HCT116 (cell line): ENCODE results near the gene ATP5F1A. TPM values are rescaled to one million over a fixed set of nuclear protein-coding genes. Genes with fewer than 3 reads are reported as not detected.

Experiments
- ATAC-seq: fragments of 200-7000 bp; cut with Tn5 transposase; 2 replicates; pipeline ENCODE4 v1.9.1; 2020; ENCODE audit warnings: mild to moderate bottlenecking, moderate library complexity
- BruUV-seq: library from RNA; stranded (reverse); fragments of 400-500 nt; replicated peaks from 2 replicates; lab custom pipeline; 2021; lab: Mats Ljungman, UMichigan
- CTCF ChIA-PET: fragments of 300-600 bp; sonication (Branson Sonifier 250); formaldehyde crosslinking; loops from one replicate; lab custom pipeline; 2021; ENCODE audit warnings: antibody characterized with exemption; lab: Charles Lee
- POLR2A ChIA-PET: fragments of 300-600, 350-600 bp; sonication (Branson Sonifier 250); formaldehyde crosslinking; loops from one replicate; lab custom pipeline; 2021; ENCODE audit warnings: antibody characterized with exemption; lab: Charles Lee
- RAD21 ChIA-PET, 2 experiments: fragments of 300-600 bp; sonication (Branson Sonifier 250); formaldehyde crosslinking; loops; one replicate each; lab custom pipeline; 2023; ENCODE audit warnings: low total read pairs in 2 of 2; ENCODE audit not compliant: uncharacterized antibody in 2 of 2, unreplicated experiment in 2 of 2, low non-redundant PET in 1 of 2; lab: Charles Lee
- DNase-seq: peaks from one replicate; pipeline ENCODE4 v3.0.0-alpha.2; 2010; ENCODE audit warnings: low read depth, low spot score
- H2AFZ ChIP-seq: fragments of 200-600 bp; shearing (Covaris generic), sonication (generic); 2 replicates; pipeline ENCODE4 v1.6.1; 2017; ENCODE audit warnings: low read depth, mixed run types, mixed read lengths, antibody characterized with exemption, low read length; ENCODE audit not compliant: poor library complexity, severe bottlenecking
- H3K27ac ChIP-seq: 2 replicates; pipeline ENCODE4 v1.5.1; 2012; ENCODE audit warnings: low read depth, low read length
- H3K27me3 ChIP-seq: fragments of 200-600 bp; sonication (generic); 2 replicates; pipeline ENCODE4 v1.6.1; 2016; ENCODE audit warnings: mixed run types, low read length, mixed read lengths; ENCODE audit not compliant: insufficient read depth
- H3K36me3 ChIP-seq, 2 experiments: fragments of 200-500 bp in 1 of 2; fragments of 200-600 bp in 1 of 2; sonication (Bioruptor generic) in 1 of 2; sonication (generic) in 1 of 2; 2 replicates each; pipeline versions ENCODE4 v1.5.1 to v1.6.1; 2014 to 2016; ENCODE audit warnings: low read length in 2 of 2, inconsistent platforms in 1 of 2, mixed read lengths in 1 of 2, mixed run types in 1 of 2; ENCODE audit not compliant: insufficient read depth in 2 of 2, control insufficient read depth in 1 of 2
- H3K4me1 ChIP-seq, 2 experiments: fragments of 200-600 bp in 1 of 2; sonication (generic) in 1 of 2; 2 replicates each; pipeline versions ENCODE4 v1.5.1 to v1.6.1; 2012 to 2017; ENCODE audit warnings: low read length in 2 of 2, inconsistent platforms in 1 of 2, mild to moderate bottlenecking in 1 of 2, mixed read lengths in 1 of 2, mixed run types in 1 of 2, moderate library complexity in 1 of 2; ENCODE audit not compliant: insufficient read depth in 2 of 2, control insufficient read depth in 1 of 2
- H3K4me2 ChIP-seq: fragments of 200-600 bp; sonication (generic); 2 replicates; pipeline ENCODE4 v1.6.1; 2017; ENCODE audit warnings: mixed run types, low read length, mixed read lengths
- H3K4me3 ChIP-seq, 2 experiments: fragments of 200-600 bp in 1 of 2; sonication (generic) in 1 of 2; replicated peaks in 1 of 2; 2 replicates each; pipeline ENCODE4 v1.5.1; 2011 to 2016; ENCODE audit warnings: low read length in 2 of 2, control low read depth in 1 of 2, low read depth in 1 of 2, mild to moderate bottlenecking in 1 of 2, mixed read lengths in 1 of 2, mixed run types in 1 of 2
- H3K79me2 ChIP-seq: fragments of 200-600 bp; sonication (generic); 2 replicates; pipeline ENCODE4 v1.6.1; 2017; ENCODE audit warnings: mild to moderate bottlenecking, mixed run types, low read length, moderate library complexity, mixed read lengths; ENCODE audit not compliant: insufficient read depth
- H3K9ac ChIP-seq: fragments of 200-600 bp; sonication (generic); 2 replicates; pipeline ENCODE4 v1.6.1; 2016; ENCODE audit warnings: low read length, mixed read lengths
- H3K9me2 ChIP-seq: fragments of 200-600 bp; sonication (generic), shearing (Covaris generic); 2 replicates; pipeline ENCODE4 v1.6.1; 2017; ENCODE audit warnings: mixed run types, mild to moderate bottlenecking, moderate library complexity; ENCODE audit not compliant: insufficient read depth
- H3K9me3 ChIP-seq, 2 experiments: fragments of 200-500 bp in 1 of 2; fragments of 200-600 bp in 1 of 2; sonication (Bioruptor generic) in 1 of 2; sonication (generic) in 1 of 2; 2 replicates each; pipeline ENCODE4 v1.6.1; 2014 to 2017; ENCODE audit warnings: low read length in 2 of 2, mixed read lengths in 2 of 2, inconsistent platforms in 1 of 2, low read depth in 1 of 2, mild to moderate bottlenecking in 1 of 2, mixed run types in 1 of 2, moderate library complexity in 1 of 2; ENCODE audit not compliant: control insufficient read depth in 1 of 2, insufficient read depth in 1 of 2
- H4K20me1 ChIP-seq: fragments of 200-600 bp; sonication (generic), shearing (Covaris generic); 2 replicates; pipeline ENCODE4 v1.6.1; 2017; ENCODE audit warnings: mixed run types, mild to moderate bottlenecking, moderate library complexity; ENCODE audit not compliant: insufficient read depth
- ATF3 ChIP-seq: IDR thresholded peaks from 2 replicates; pipeline ENCODE4 v1.6.1; 2012
- CBX3 ChIP-seq: IDR thresholded peaks from 2 replicates; pipeline ENCODE4 v1.6.1; 2012; ENCODE audit warnings: low read depth
- CEBPB ChIP-seq: IDR thresholded peaks from 2 replicates; pipeline ENCODE4 v1.6.1; 2012; ENCODE audit warnings: low read depth
- EGR1 ChIP-seq: IDR thresholded peaks from 2 replicates; pipeline ENCODE4 v1.6.1; 2012; ENCODE audit warnings: low read depth
- ELF1 ChIP-seq: IDR thresholded peaks from 2 replicates; pipeline ENCODE4 v1.6.1; 2012; ENCODE audit warnings: low read depth, borderline replicate concordance
- EZH2 ChIP-seq: fragments of 200-600 bp; sonication (generic); IDR thresholded peaks from 2 replicates; pipeline ENCODE4 v1.6.1; 2017; ENCODE audit warnings: antibody characterized with exemption, mixed run types
- POLR2A ChIP-seq: IDR thresholded peaks from 2 replicates; pipeline ENCODE4 v1.7.0; 2011; ENCODE audit warnings: borderline replicate concordance; ENCODE audit not compliant: insufficient read depth, insufficient read length; ENCODE audit errors: extremely low read depth
- RAD21 ChIP-seq: IDR thresholded peaks from 2 replicates; pipeline ENCODE4 v1.6.1; 2012; ENCODE audit warnings: low read depth, mild to moderate bottlenecking
- REST ChIP-seq: IDR thresholded peaks from 2 replicates; pipeline ENCODE4 v1.6.1; 2012; ENCODE audit warnings: low read depth
- SP1 ChIP-seq: IDR thresholded peaks from 2 replicates; pipeline ENCODE4 v1.6.1; 2012; ENCODE audit warnings: low read depth
- SRF ChIP-seq: IDR thresholded peaks from 2 replicates; pipeline ENCODE4 v1.6.1; 2012; ENCODE audit warnings: low read depth
- YY1 ChIP-seq: IDR thresholded peaks from 2 replicates; pipeline ENCODE4 v1.6.1; 2011; ENCODE audit warnings: low read length, low read depth, moderate library complexity, mild to moderate bottlenecking; ENCODE audit not compliant: insufficient replicate concordance; ENCODE audit errors: extremely low read depth
- intact Hi-C: fragments of 100-400 bp; cut with micrococcal nuclease; formaldehyde crosslinking; loops from 2 replicates; pipeline ENCODE4 v1.10.0; 2022
- total RNA-seq: library from RNA; stranded (reverse); gene quantifications from one replicate; pipeline ENCODE4 v1.2.1, GENCODE V29; 2021; ENCODE audit not compliant: unreplicated experiment
- TF ChIP-seq, protein P1 (sequence below): IDR thresholded peaks from 2 replicates; pipeline ENCODE4 v1.6.1; 2012
- TF ChIP-seq, protein P2 (sequence below), 3 experiments: fragments of 200-600 bp in 1 of 3; sonication (generic) in 1 of 3; IDR thresholded peaks in 2 of 3; conservative IDR thresholded peaks in 1 of 3; 2 replicates each; pipeline ENCODE4 v1.5.1; 2012 to 2017; ENCODE audit warnings: low read depth in 2 of 3, low read length in 2 of 3, antibody characterized with exemption in 1 of 3, borderline replicate concordance in 1 of 3, control low read depth in 1 of 3, mild to moderate bottlenecking in 1 of 3, mixed read lengths in 1 of 3, mixed run types in 1 of 3, moderate library complexity in 1 of 3; ENCODE audit not compliant: insufficient read depth in 1 of 3

The ATP5F1A gene
- total RNA-seq, 1 experiment from 2014 or later: 563 TPM

GRCh38 chr18:46080156-46080555, 17.9 kb downstream of the ATP5F1A start:
- H3K79me2 ChIP-seq: peaks cover 13% of the 10 kb centered on the region; the same call in 1 of the 2 replicates
- 0 out of 2 replicates have a peak, but pooled peaks cover 11% of the 10 kb centered on the region for H4K20me1 ChIP-seq
- no TSS peak for BruUV-seq
- ATAC-seq (no peak), DNase-seq (no peak)
- H3K27ac ChIP-seq: no peak overlapping the region
- H3K9me2 ChIP-seq: no peaks in the 10 kb centered on the region
- no peaks in the 10 kb centered on the region for H3K9me3 ChIP-seq
- H3K27me3 ChIP-seq: no peaks in the 10 kb centered on the region
- no peak overlapping the region for H2AFZ ChIP-seq
- H3K4me1 ChIP-seq: no peaks in the 10 kb centered on the region
- RAD21 ChIA-PET: interaction anchor here in 1 of 2 experiments (0.6 kb wide), 1 partner anchor 105 kb away, joined by 10 read pairs; no protein-coding TSS in a partner anchor
- peaks cover 35 to 47% of the 10 kb centered on the region in 2 experiments for H3K36me3 ChIP-seq
- intact Hi-C loops: no loop called here
- POLR2A ChIA-PET: no interaction called here
- no peak overlapping the region for H3K4me3 ChIP-seq
- CTCF ChIA-PET: no interaction called here
- no peak overlapping the region for H3K4me2 ChIP-seq
- TF ChIP-seq YY1 (no peak), POLR2A (no peak), CBX3 (no peak)
- TF ChIP-seq, protein P1, sequence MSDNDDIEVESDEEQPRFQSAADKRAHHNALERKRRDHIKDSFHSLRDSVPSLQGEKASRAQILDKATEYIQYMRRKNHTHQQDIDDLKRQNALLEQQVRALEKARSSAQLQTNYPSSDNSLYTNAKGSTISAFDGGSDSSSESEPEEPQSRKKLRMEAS: no peak
- H3K9ac ChIP-seq: no peak overlapping the region

DNA sequence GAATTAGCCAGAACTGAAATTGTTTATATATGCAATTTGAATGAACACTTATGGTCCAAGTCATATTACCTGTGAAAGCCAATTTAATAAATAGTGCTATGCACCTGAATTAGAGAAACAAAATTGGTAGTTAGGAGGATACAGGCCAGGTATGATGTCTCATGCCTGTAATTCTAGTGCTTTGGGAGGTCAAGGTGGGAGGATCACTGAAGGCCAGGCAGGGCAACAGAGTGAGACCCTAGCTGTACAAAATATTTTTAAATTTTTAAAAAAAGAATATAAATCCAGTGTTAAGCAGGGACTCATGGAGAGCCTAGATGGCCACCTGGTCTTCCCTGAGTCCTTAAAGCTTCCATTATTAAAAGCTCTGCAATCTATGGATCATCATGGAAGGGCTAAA, 18.8 kb downstream of the ATP5F1A start:
- Histone ChIP-seq H3K4me2 (no peak overlapping the region), H3K9me2 (no peaks in the 10 kb centered on the region), H3K9ac (no peak overlapping the region), H3K4me1 (no peaks in the 10 kb centered on the region), H2AFZ (no peak overlapping the region), H3K27ac (no peak overlapping the region), H3K36me3 (peaks cover 26 to 38% of the 10 kb centered on the region in 2 experiments), H3K9me3 (no peaks in the 10 kb centered on the region)
- intact Hi-C loops: no loop called here
- DNase-seq: no peak
- no peak for TF ChIP-seq EGR1
- TF ChIP-seq, protein P1: no peak
- TF ChIP-seq CBX3: no peak
- TF ChIP-seq RAD21: no peak
- no peak for TF ChIP-seq YY1
- no peak for TF ChIP-seq SRF
- TF ChIP-seq SP1: no peak
- TF ChIP-seq ATF3: no peak
- no peak for TF ChIP-seq REST
- TF ChIP-seq, protein P2, sequence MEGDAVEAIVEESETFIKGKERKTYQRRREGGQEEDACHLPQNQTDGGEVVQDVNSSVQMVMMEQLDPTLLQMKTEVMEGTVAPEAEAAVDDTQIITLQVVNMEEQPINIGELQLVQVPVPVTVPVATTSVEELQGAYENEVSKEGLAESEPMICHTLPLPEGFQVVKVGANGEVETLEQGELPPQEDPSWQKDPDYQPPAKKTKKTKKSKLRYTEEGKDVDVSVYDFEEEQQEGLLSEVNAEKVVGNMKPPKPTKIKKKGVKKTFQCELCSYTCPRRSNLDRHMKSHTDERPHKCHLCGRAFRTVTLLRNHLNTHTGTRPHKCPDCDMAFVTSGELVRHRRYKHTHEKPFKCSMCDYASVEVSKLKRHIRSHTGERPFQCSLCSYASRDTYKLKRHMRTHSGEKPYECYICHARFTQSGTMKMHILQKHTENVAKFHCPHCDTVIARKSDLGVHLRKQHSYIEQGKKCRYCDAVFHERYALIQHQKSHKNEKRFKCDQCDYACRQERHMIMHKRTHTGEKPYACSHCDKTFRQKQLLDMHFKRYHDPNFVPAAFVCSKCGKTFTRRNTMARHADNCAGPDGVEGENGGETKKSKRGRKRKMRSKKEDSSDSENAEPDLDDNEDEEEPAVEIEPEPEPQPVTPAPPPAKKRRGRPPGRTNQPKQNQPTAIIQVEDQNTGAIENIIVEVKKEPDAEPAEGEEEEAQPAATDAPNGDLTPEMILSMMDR (IDR thresholded peaks at IDR 0.05 in 2 of 3, conservative IDR thresholded peaks at IDR 0.05 in 1 of 3; ENCODE audit: borderline replicate concordance in 1 of 3, insufficient read depth in 1 of 3, low read depth in 2 of 3, low read length in 2 of 3): no peak
- no peak for TF ChIP-seq CEBPB
- no peak for TF ChIP-seq ELF1
- no peak for TF ChIP-seq EZH2
- TF ChIP-seq, all 23 proteins: peak for 0
- BruUV-seq: no TSS peak
- ChIA-PET POLR2A (no interaction called here), CTCF (no interaction called here), RAD21 (interaction anchor here in 1 of 2 experiments (0.6 kb wide), 1 partner anchor 104 kb away, joined by 10 read pairs; no protein-coding TSS in a partner anchor)
- H3K27me3 ChIP-seq: no peaks in the 10 kb centered on the region
- ATAC-seq: no peak
- H3K79me2 ChIP-seq: peaks cover 9% of the 10 kb centered on the region; the same call in 1 of the 2 replicates
- H4K20me1 ChIP-seq: 0 out of 2 replicates have a peak, but pooled peaks cover 11% of the 10 kb centered on the region
- no peak overlapping the region for H3K4me3 ChIP-seq
